Kidney epithelial cell (primary cell): ENCODE results near the gene ZPLD1. TPM values are rescaled to one million over a fixed set of nuclear protein-coding genes. Genes with fewer than 3 reads are reported as not detected.

Experiments
- DNase-seq: peaks from one replicate; pipeline ENCODE4 v3.0.0-alpha.2; 2010; ENCODE audit warnings: low read depth
- H3K27me3 ChIP-seq: 2 replicates; pipeline ENCODE4 v1.6.0; 2011; ENCODE audit warnings: low read length; ENCODE audit not compliant: control insufficient read depth, insufficient read depth
- H3K36me3 ChIP-seq: 2 replicates; pipeline ENCODE4 v1.5.1; 2011; ENCODE audit warnings: low read length; ENCODE audit not compliant: control insufficient read depth, insufficient read depth
- H3K4me3 ChIP-seq: 2 replicates; pipeline ENCODE4 v1.5.1; 2011; ENCODE audit warnings: low read depth, mild to moderate bottlenecking, control low read depth, low read length
- CTCF ChIP-seq: IDR thresholded peaks from 2 replicates; pipeline ENCODE4 v1.5.1; 2011; ENCODE audit warnings: mild to moderate bottlenecking, moderate library complexity, low read length, control low read depth, inconsistent platforms; ENCODE audit not compliant: insufficient read depth, poor library complexity, severe bottlenecking
- total RNA-seq: library from RNA; depleted of rRNA; stranded (reverse); fragments of >200 nt; gene quantifications from 2 replicates; pipeline ENCODE4 v1.2.3, GENCODE V29; 2015

The ZPLD1 gene
- total RNA-seq, 1 donor from 2014 or later = 0.08 TPM

- TF ChIP-seq CTCF = no peak
- no peaks in the 10 kb centered on the region for H3K27me3 ChIP-seq
- no peak overlapping the region for H3K4me3 ChIP-seq
- no peaks in the 10 kb centered on the region for H3K36me3 ChIP-seq
- no peak for DNase-seq
Observed at GRCh38 chr3:102485701-102486100, 50.9 kb downstream of the ZPLD1 start.

- no peak overlapping the region for H3K4me3 ChIP-seq
- DNase-seq = no peak
- no peaks in the 10 kb centered on the region for H3K27me3 ChIP-seq
- no peak for TF ChIP-seq CTCF
- H3K36me3 ChIP-seq = no peaks in the 10 kb centered on the region
Observed at GRCh38 chr3:102488331-102488730, 53.5 kb downstream of the ZPLD1 start.

- no peak overlapping the region for H3K4me3 ChIP-seq
- TF ChIP-seq CTCF = no peak
- no peaks in the 10 kb centered on the region for H3K27me3 ChIP-seq
- DNase-seq = no peak
- no peaks in the 10 kb centered on the region for H3K36me3 ChIP-seq
Observed at GRCh38 chr3:102492300-102492699, 57.5 kb downstream of the ZPLD1 start.

- Histone ChIP-seq H3K36me3 (no peaks in the 10 kb centered on the region), H3K27me3 (no peaks in the 10 kb centered on the region), H3K4me3 (no peak overlapping the region)
- DNase-seq = no peak
- TF ChIP-seq CTCF = no peak
Observed at GRCh38 chr3:102497571-102497970, 62.8 kb downstream of the ZPLD1 start.

GRCh38 chr3:102505542-102505941 is 70.7 kb downstream of the ZPLD1 start:
- Histone ChIP-seq H3K4me3 (no peak overlapping the region), H3K27me3 (no peaks in the 10 kb centered on the region), H3K36me3 (no peaks in the 10 kb centered on the region)
- no peak for TF ChIP-seq CTCF
- DNase-seq = no peak

GRCh38 chr3:102510663-102511062 is 75.8 kb downstream of the ZPLD1 start:
- H3K36me3 ChIP-seq = no peaks in the 10 kb centered on the region
- no peak overlapping the region for H3K4me3 ChIP-seq
- no peak for TF ChIP-seq CTCF
- H3K27me3 ChIP-seq = no peaks in the 10 kb centered on the region
- no peak for DNase-seq
